SHP77 (cell line): ENCODE results near the gene CSK.
"Not testable (repeated sequence)": the region's sequence is repeated elsewhere in the genome, so short reads cannot be mapped to it uniquely, and the experiment has no call there.

Source experiments
- DNase-seq, 2 experiments: peaks; one replicate each; lab custom pipeline; 2025; lab: John Stamatoyannopoulos, UW

CSK gene

GRCh38 chr15:74781431-74782258, at the start of gene CSK:
Gene CSK, plus strand, starts transcription at chr15:74782080. Its CDS starts 16,218 bp downstream, at chr15:74798298.
- DNase-seq: peak in 1 of 2 experiments; percentile 58

- no peak for DNase-seq
Observed at GRCh38 chr15:74732846-74733245, 49.0 kb upstream of the CSK start.

GRCh38 chr15:74733269-74733668, 48.6 kb upstream of the CSK start:
- no peak for DNase-seq

- no peak for DNase-seq
Observed at GRCh38 chr15:74735305-74735704, 46.6 kb upstream of the CSK start.

GRCh38 chr15:74738239-74738638, 43.6 kb upstream of the CSK start:
- not testable (repeated sequence) for DNase-seq

GRCh38 chr15:74742422-74742821, 39.5 kb upstream of the CSK start:
- no peak for DNase-seq

GRCh38 chr15:74746389-74746788, 35.5 kb upstream of the CSK start:
- no peak for DNase-seq

- no peak for DNase-seq
Observed at GRCh38 chr15:74748322-74748946, 33.4 kb upstream of the CSK start, which contains the start of gene CYP1A2. Gene CYP1A2, plus strand, starts transcription at chr15:74748845. Its CDS starts 894 bp downstream, at chr15:74749739.

GRCh38 chr15:74749832-74750231, 32.0 kb upstream of the CSK start:
- DNase-seq: no peak

GRCh38 chr15:74750751-74751150, 31.1 kb upstream of the CSK start:
- no peak for DNase-seq

- no peak for DNase-seq
Observed at GRCh38 chr15:74752011-74752410, 29.9 kb upstream of the CSK start.

GRCh38 chr15:74752531-74752930, 29.3 kb upstream of the CSK start:
- DNase-seq: no peak

- no peak for DNase-seq
Observed at GRCh38 chr15:74754593-74755215, 27.2 kb upstream of the CSK start.

GRCh38 chr15:74758736-74759135, 23.1 kb upstream of the CSK start:
- no peak for DNase-seq

GRCh38 chr15:74762791-74763150, 19.1 kb upstream of the CSK start:
- DNase-seq: no peak

- DNase-seq: no peak
Observed at GRCh38 chr15:74763416-74763815, 18.5 kb upstream of the CSK start.

GRCh38 chr15:74767167-74768098, 14.4 kb upstream of the CSK start:
- no peak for DNase-seq

GRCh38 chr15:74768099-74768770, 13.6 kb upstream of the CSK start:
- DNase-seq: peak in 1 of 2 experiments; percentile 18

- peak in 1 of 2 experiments; percentile 63 for DNase-seq
Observed at GRCh38 chr15:74768771-74769342, 13.0 kb upstream of the CSK start.

- no peak for DNase-seq
Observed at GRCh38 chr15:74769463-74770025, 12.3 kb upstream of the CSK start.
